IMR-90 (cell line): ENCODE measurements around the gene TUBGCP2. TPM values are rescaled to one million over a fixed set of nuclear protein-coding genes. Genes with fewer than 3 reads are reported as not detected.

ENCODE experiments used
- ATAC-seq: fragments of 200-7000 bp; cut with Tn5 transposase; 2 replicates; pipeline ENCODE4 v1.9.1; 2020; ENCODE audit warnings: low read depth, mild to moderate bottlenecking, moderate library complexity
- BruUV-seq: library from RNA; stranded (reverse); fragments of 400-500 nt; replicated peaks from 2 replicates; lab custom pipeline; 2021; lab: Mats Ljungman, UMichigan
- CTCF ChIA-PET: fragments of 300-600 bp; formaldehyde crosslinking; extraction: SDS; loops from one replicate; lab custom pipeline; 2021; ENCODE audit warnings: antibody characterized with exemption; lab: Yijun Ruan, JAX
- POLR2A ChIA-PET: fragments of 300-600 bp; sonication (Branson Sonifier 250); formaldehyde crosslinking; loops from one replicate; lab custom pipeline; 2022; ENCODE audit warnings: antibody characterized with exemption; ENCODE audit not compliant: unreplicated experiment; lab: Charles Lee
- DNase-seq: peaks from one replicate; pipeline ENCODE4 v3.0.0; 2013
- H2AFZ ChIP-seq: replicated peaks from 2 replicates; pipeline ENCODE3; 2013; ENCODE audit warnings: low read length, mild to moderate bottlenecking; ENCODE audit not compliant: poor library complexity
- H2AK5ac ChIP-seq: 2 replicates; pipeline ENCODE4 v1.6.1; 2013; ENCODE audit warnings: low read depth, low read length, inconsistent platforms
- H2AK9ac ChIP-seq: replicated peaks from 2 replicates; pipeline ENCODE3; 2013; ENCODE audit warnings: mild to moderate bottlenecking, low read depth, low read length, moderate library complexity; ENCODE audit not compliant: poor library complexity
- H2BK120ac ChIP-seq: 2 replicates; pipeline ENCODE4 v1.6.1; 2013; ENCODE audit warnings: low read depth, low read length, inconsistent platforms
- H2BK15ac ChIP-seq: 3 replicates; pipeline ENCODE4 v1.6.1; 2013; ENCODE audit warnings: low read depth, low read length, inconsistent platforms
- H2BK20ac ChIP-seq: 2 replicates; pipeline ENCODE4 v1.6.1; 2013; ENCODE audit warnings: low read depth, mild to moderate bottlenecking, inconsistent platforms, low read length, moderate library complexity
- H2BK5ac ChIP-seq: 2 replicates; pipeline ENCODE4 v1.6.1; 2013; ENCODE audit warnings: mild to moderate bottlenecking, low read depth, low read length, inconsistent platforms; ENCODE audit not compliant: poor library complexity, severe bottlenecking
- H3K14ac ChIP-seq: replicated peaks from 2 replicates; pipeline ENCODE4 v1.6.1; 2013; ENCODE audit warnings: low read depth, low read length, inconsistent platforms
- H3K18ac ChIP-seq: 2 replicates; pipeline ENCODE4 v1.6.1; 2013; ENCODE audit warnings: low read depth, low read length, control low read depth
- H3K23ac ChIP-seq: 2 replicates; pipeline ENCODE4 v1.6.1; 2013; ENCODE audit warnings: low read depth, low read length, inconsistent platforms
- H3K27ac ChIP-seq: 2 replicates; pipeline ENCODE4 v1.5.1; 2013; ENCODE audit warnings: mild to moderate bottlenecking, control low read depth, low read length; ENCODE audit not compliant: insufficient read depth
- H3K27me3 ChIP-seq: 2 replicates; pipeline ENCODE4 v1.6.1; 2013; ENCODE audit warnings: low read length; ENCODE audit not compliant: control insufficient read depth, insufficient read depth
- H3K36me3 ChIP-seq: 2 replicates; pipeline ENCODE4 v1.6.1; 2013; ENCODE audit warnings: low read length, mixed read lengths; ENCODE audit not compliant: control insufficient read depth, insufficient read depth
- H3K4ac ChIP-seq: 2 replicates; pipeline ENCODE4 v1.6.1; 2013; ENCODE audit warnings: low read depth, low read length, inconsistent platforms
- H3K4me1 ChIP-seq: 2 replicates; pipeline ENCODE4 v1.6.1; 2013; ENCODE audit warnings: low read length, mixed read lengths; ENCODE audit not compliant: control insufficient read depth, insufficient read depth
- H3K4me2 ChIP-seq: 2 replicates; pipeline ENCODE4 v1.6.1; 2013; ENCODE audit warnings: low read depth, mild to moderate bottlenecking, control low read depth, low read length, moderate library complexity
- H3K4me3 ChIP-seq: 2 replicates; pipeline ENCODE4 v1.5.1; 2013; ENCODE audit warnings: low read depth, mild to moderate bottlenecking, control low read depth, low read length, moderate library complexity; ENCODE audit not compliant: insufficient read depth
- H3K56ac ChIP-seq: 2 replicates; pipeline ENCODE4 v1.6.1; 2013; ENCODE audit warnings: low read length, inconsistent platforms; ENCODE audit not compliant: insufficient read depth; ENCODE audit errors: extremely low read depth
- H3K79me1 ChIP-seq, 2 experiments: 2 replicates each; pipeline ENCODE4 v1.6.1; 2013; ENCODE audit warnings: low read length in 2 of 2, inconsistent platforms in 1 of 2, low read depth in 1 of 2
- H3K9ac ChIP-seq: 2 replicates; pipeline ENCODE4 v1.6.1; 2013; ENCODE audit warnings: low read depth, low read length, control low read depth
- H3K9me1 ChIP-seq: 2 replicates; pipeline ENCODE4 v1.6.1; 2013; ENCODE audit warnings: low read length, inconsistent platforms; ENCODE audit not compliant: insufficient read depth
- H3K9me3 ChIP-seq: 2 replicates; pipeline ENCODE4 v1.6.1; 2013; ENCODE audit warnings: low read length; ENCODE audit not compliant: control insufficient read depth, insufficient read depth
- H4K20me1 ChIP-seq: 2 replicates; pipeline ENCODE4 v1.6.1; 2013; ENCODE audit warnings: low read length, inconsistent platforms; ENCODE audit not compliant: insufficient read depth
- H4K5ac ChIP-seq: 2 replicates; pipeline ENCODE4 v1.6.1; 2013; ENCODE audit warnings: mild to moderate bottlenecking, low read depth, low read length, control low read depth
- H4K8ac ChIP-seq, 2 experiments: 2 replicates each; pipeline ENCODE4 v1.6.1; 2013; ENCODE audit warnings: low read depth in 2 of 2, low read length in 2 of 2, control low read depth in 1 of 2, inconsistent platforms in 1 of 2
- H4K91ac ChIP-seq: 2 replicates; pipeline ENCODE4 v1.6.1; 2013; ENCODE audit warnings: low read depth, low read length, inconsistent platforms; ENCODE audit not compliant: insufficient read depth
- CEBPB ChIP-seq: IDR thresholded peaks from 2 replicates; pipeline ENCODE4 v1.6.1; 2012; ENCODE audit warnings: low read depth, low read length, improper control_type of control experiment
- CHD1 ChIP-seq: IDR thresholded peaks from 2 replicates; pipeline ENCODE4 v1.6.1; 2012; ENCODE audit warnings: low read depth, low read length, improper control_type of control experiment
- ELK1 ChIP-seq: fragments of 150-350 bp; IDR thresholded peaks from 2 replicates; pipeline ENCODE4 v1.6.1; 2016; ENCODE audit warnings: low read depth, mild to moderate bottlenecking, low read length, moderate library complexity, borderline replicate concordance
- MAFK ChIP-seq: IDR thresholded peaks from 2 replicates; pipeline ENCODE4 v1.6.1; 2012; ENCODE audit warnings: low read depth, low read length, improper control_type of control experiment
- MAZ ChIP-seq: IDR thresholded peaks from 2 replicates; pipeline ENCODE4 v1.6.1; 2012; ENCODE audit warnings: low read depth, mild to moderate bottlenecking, low read length, improper control_type of control experiment, moderate library complexity, borderline replicate concordance
- MXI1 ChIP-seq: IDR thresholded peaks from 2 replicates; pipeline ENCODE4 v1.6.1; 2012; ENCODE audit warnings: low read depth, mild to moderate bottlenecking, low read length, moderate library complexity, borderline replicate concordance
- POLR2A ChIP-seq: IDR thresholded peaks from 2 replicates; pipeline ENCODE4 v1.6.1; 2012; ENCODE audit warnings: mild to moderate bottlenecking, low read depth, low read length
- RCOR1 ChIP-seq: IDR thresholded peaks from 2 replicates; pipeline ENCODE4 v1.6.1; 2012; ENCODE audit warnings: mild to moderate bottlenecking, low read length, improper control_type of control experiment; ENCODE audit not compliant: insufficient replicate concordance
- RFX5 ChIP-seq: IDR thresholded peaks from 2 replicates; pipeline ENCODE4 v1.8.0; 2012; ENCODE audit warnings: low read depth, mild to moderate bottlenecking, low read length, moderate library complexity
- USF2 ChIP-seq: fragments of 150-350 bp; IDR thresholded peaks from 2 replicates; pipeline ENCODE4 v1.6.1; 2017; ENCODE audit warnings: mild to moderate bottlenecking, antibody characterized with exemption, low read length, low read depth
- WGBS, 2 experiments: methylation state at CpG; one replicate each; pipeline versions ENCODE4 v1.1.5 to v1.1.7; 2013; ENCODE audit warnings: missing lambda C conversion rate in 2 of 2; ENCODE audit not compliant: insufficient read length in 1 of 2; ENCODE audit errors: extremely low coverage in 2 of 2; 5-methylcytosine and 5-hydroxymethylcytosine counted together
- dilution Hi-C: fragments of 300-500 bp; cut with HindIII; formaldehyde crosslinking; loops from one replicate; pipeline ENCODE4 v1.14.3; 2018; ENCODE audit warnings: low sequenced_read_pairs; ENCODE audit not compliant: unreplicated experiment
- in situ Hi-C: fragments of 300-500 bp; cut with MboI; formaldehyde crosslinking; loops from 3 replicates; pipeline ENCODE4 v1.14.3; 2019; ENCODE audit warnings: low sequenced_read_pairs, inconsistent platforms, mixed read lengths
- intact Hi-C: fragments of 100-400 bp; cut with micrococcal nuclease; formaldehyde crosslinking; loops from 2 replicates; pipeline ENCODE4 v1.10.0; 2022
- polyA plus RNA-seq, 3 experiments: library from polyadenylated mRNA; depleted of rRNA; stranded (reverse); fragments of >200 nt; gene quantifications; 2 replicates each; pipeline ENCODE4 v1.2.3, GENCODE V29; 2012; ENCODE audit warnings: low replicate concordance in 1 of 3
- total RNA-seq: library from RNA; depleted of rRNA; stranded (reverse); fragments of >200 nt; gene quantifications from 2 replicates; pipeline ENCODE4 v1.2.3, GENCODE V29; 2012

Gene TUBGCP2
- total and polyA plus RNA-seq, 2 of the 4 experiments (the other 2 are of a cell fraction), result 48.1 to 72.6 TPM

- H3K4me1 ChIP-seq, result peaks cover 8% of the 10 kb centered on the region
- H3K36me3 ChIP-seq, result peaks cover 14% of the 10 kb centered on the region; the same call in 1 of the 2 replicates
- H2BK20ac ChIP-seq, result no peak overlapping the region
- ATAC-seq (no peak), DNase-seq (no peak)
- intact Hi-C loops (loop anchor here (2.0 to 5.0 kb wide), 3 partner anchors 48 to 163 kb away; partner anchors contain the start of gene KNDC1), dilution Hi-C loops (no loop called here), in situ Hi-C loops (no loop called here)
- 91% methylated on average over 26 of the region's 33 CpGs; no CpG with 5 or more reads in 1 of the 2 experiments for WGBS, 2 experiments
- H3K4me3 ChIP-seq, result no peak overlapping the region
- ChIA-PET CTCF (no interaction called here), POLR2A (no interaction called here)
- H3K27me3 ChIP-seq, result no peaks in the 10 kb centered on the region
- no peak overlapping the region for H3K56ac ChIP-seq
- TF ChIP-seq POLR2A, result no peak
- TF ChIP-seq CEBPB, result no peak
- TF ChIP-seq MXI1, result no peak
- TF ChIP-seq ELK1, result no peak
- TF ChIP-seq RFX5, result no peak
- TF ChIP-seq MAFK, result no peak
- no peak for TF ChIP-seq USF2
- TF ChIP-seq CHD1, result no peak
- TF ChIP-seq MAZ, result no peak
- TF ChIP-seq RCOR1, result no peak
- H3K9me1 ChIP-seq, result peaks cover 14% of the 10 kb centered on the region; the same call in 1 of the 2 replicates
- H2AFZ ChIP-seq, result no peak overlapping the region
- H4K91ac ChIP-seq, result no peak overlapping the region
- H2BK5ac ChIP-seq, result no peak overlapping the region
- no peak overlapping the region for H4K8ac ChIP-seq
- no peak overlapping the region for H3K23ac ChIP-seq
- no peak overlapping the region for H3K14ac ChIP-seq
- no peak overlapping the region for H3K18ac ChIP-seq
- no peak overlapping the region for H4K5ac ChIP-seq
- no TSS peak for BruUV-seq
- H3K9ac ChIP-seq, result no peak overlapping the region
- H2BK120ac ChIP-seq, result no peak overlapping the region
- H2AK9ac ChIP-seq, result no peak overlapping the region
- peaks cover 7 to 40% of the 10 kb centered on the region in 2 experiments for H3K79me1 ChIP-seq
- H2BK15ac ChIP-seq, result no peak overlapping the region
- no peaks in the 10 kb centered on the region for H3K9me3 ChIP-seq
- no peak overlapping the region for H3K4ac ChIP-seq
- peaks cover 30% of the 10 kb centered on the region for H4K20me1 ChIP-seq
- no peak overlapping the region for H3K27ac ChIP-seq
- H2AK5ac ChIP-seq, result no peak overlapping the region
- no peak overlapping the region for H3K4me2 ChIP-seq
These were observed 1.2 kb upstream of the TUBGCP2 start for GRCh38 chr10:133309720-133310398.
